Panc1 (cell line): Measurements from ENCODE around the gene ANKRD17. TPM values are rescaled to one million over a fixed set of nuclear protein-coding genes. Genes with fewer than 3 reads are reported as not detected.

Source experiments
- ATAC-seq: fragments of 200-7000 bp; cut with Tn5 transposase; 2 replicates; pipeline ENCODE4 v1.9.1; 2020; ENCODE audit warnings: mild to moderate bottlenecking, moderate library complexity
- BruUV-seq: library from RNA; stranded (reverse); fragments of 400-500 nt; replicated peaks from 2 replicates; lab custom pipeline; 2021; lab: Mats Ljungman, UMichigan
- CTCF ChIA-PET: fragments of 300-600 bp; sonication (Branson Sonifier 250); formaldehyde crosslinking; loops from one replicate; lab custom pipeline; 2022; ENCODE audit warnings: antibody characterized with exemption; lab: Charles Lee
- POLR2A ChIA-PET: fragments of 300-600 bp; sonication (Branson Sonifier 250); formaldehyde crosslinking; loops from one replicate; lab custom pipeline; 2022; ENCODE audit warnings: antibody characterized with exemption; lab: Charles Lee
- DNase-seq: peaks from one replicate; pipeline ENCODE4 v3.0.0-alpha.2; 2010; ENCODE audit warnings: low read depth, low spot score
- H3K27ac ChIP-seq: 2 replicates; pipeline ENCODE4 v1.5.1; 2011; ENCODE audit warnings: mild to moderate bottlenecking, low read length, inconsistent platforms
- H3K27me3 ChIP-seq: fragments of 200-500 bp; sonication (Bioruptor generic); 2 replicates; pipeline ENCODE4 v1.6.0; 2014; ENCODE audit warnings: low read length, inconsistent platforms; ENCODE audit not compliant: control insufficient read depth, insufficient read depth
- H3K36me3 ChIP-seq: fragments of 200-500 bp; sonication (Bioruptor generic); 2 replicates; pipeline ENCODE4 v1.5.1; 2014; ENCODE audit warnings: inconsistent platforms, mild to moderate bottlenecking, low read length, moderate library complexity; ENCODE audit not compliant: control insufficient read depth, insufficient read depth
- H3K4me1 ChIP-seq: 2 replicates; pipeline ENCODE4 v1.5.1; 2011; ENCODE audit warnings: inconsistent platforms, mild to moderate bottlenecking, low read length, moderate library complexity; ENCODE audit not compliant: control insufficient read depth, insufficient read depth
- H3K4me3 ChIP-seq, 2 experiments: 2 replicates each; pipeline ENCODE4 v1.5.1; 2011 to 2012; ENCODE audit warnings: low read depth in 2 of 2, low read length in 2 of 2, mild to moderate bottlenecking in 2 of 2, inconsistent platforms in 1 of 2, moderate library complexity in 1 of 2
- H3K9me3 ChIP-seq: fragments of 200-500 bp; sonication (Bioruptor generic); 2 replicates; pipeline ENCODE4 v1.5.1; 2014; ENCODE audit warnings: low read depth, mild to moderate bottlenecking, inconsistent platforms, low read length, moderate library complexity; ENCODE audit not compliant: control insufficient read depth, insufficient read depth
- POLR2AphosphoS5 ChIP-seq: IDR thresholded peaks from 2 replicates; pipeline ENCODE4 v1.6.1; 2012; ENCODE audit warnings: mild to moderate bottlenecking, low read depth, low read length, moderate library complexity
- SIN3A ChIP-seq: IDR thresholded peaks from 2 replicates; pipeline ENCODE4 v1.6.1; 2012; ENCODE audit warnings: low read depth, mild to moderate bottlenecking, low read length, moderate library complexity, borderline replicate concordance; ENCODE audit not compliant: insufficient read depth
- TCF7L2 ChIP-seq: IDR thresholded peaks from 2 replicates; pipeline ENCODE4 v1.6.1; 2011; ENCODE audit warnings: mild to moderate bottlenecking, low read depth, low read length, inconsistent platforms
- in situ Hi-C: cut with HindIII; loops from 2 replicates; pipeline ENCODE4 v1.10.0; 2016; ENCODE audit warnings: low sequenced_read_pairs, low pct_unique_long_range_greater_than_20kb
- intact Hi-C: fragments of 100-400 bp; cut with micrococcal nuclease; formaldehyde crosslinking; loops from one replicate; pipeline ENCODE4 v1.10.0; 2022; ENCODE audit not compliant: unreplicated experiment
- total RNA-seq: library from RNA; stranded (reverse); gene quantifications from one replicate; pipeline ENCODE4 v1.2.1, GENCODE V29; 2021; ENCODE audit not compliant: unreplicated experiment
- TF ChIP-seq, protein P1 (sequence below), 2 experiments: IDR thresholded peaks; 2 replicates each; pipeline ENCODE4 v1.6.1; 2011 to 2012; ENCODE audit warnings: low read depth in 2 of 2, control low read depth in 1 of 2, low read length in 1 of 2, mild to moderate bottlenecking in 1 of 2, moderate library complexity in 1 of 2; ENCODE audit not compliant: insufficient read depth in 1 of 2
- TF ChIP-seq, protein P2 (sequence below): fragments of 450-650 bp; IDR thresholded peaks from 2 replicates; pipeline ENCODE4 v1.5.1; 2017; ENCODE audit warnings: mild to moderate bottlenecking

Gene ANKRD17
- total RNA-seq, 1 experiment from 2014 or later = 38.5 TPM

DNA sequence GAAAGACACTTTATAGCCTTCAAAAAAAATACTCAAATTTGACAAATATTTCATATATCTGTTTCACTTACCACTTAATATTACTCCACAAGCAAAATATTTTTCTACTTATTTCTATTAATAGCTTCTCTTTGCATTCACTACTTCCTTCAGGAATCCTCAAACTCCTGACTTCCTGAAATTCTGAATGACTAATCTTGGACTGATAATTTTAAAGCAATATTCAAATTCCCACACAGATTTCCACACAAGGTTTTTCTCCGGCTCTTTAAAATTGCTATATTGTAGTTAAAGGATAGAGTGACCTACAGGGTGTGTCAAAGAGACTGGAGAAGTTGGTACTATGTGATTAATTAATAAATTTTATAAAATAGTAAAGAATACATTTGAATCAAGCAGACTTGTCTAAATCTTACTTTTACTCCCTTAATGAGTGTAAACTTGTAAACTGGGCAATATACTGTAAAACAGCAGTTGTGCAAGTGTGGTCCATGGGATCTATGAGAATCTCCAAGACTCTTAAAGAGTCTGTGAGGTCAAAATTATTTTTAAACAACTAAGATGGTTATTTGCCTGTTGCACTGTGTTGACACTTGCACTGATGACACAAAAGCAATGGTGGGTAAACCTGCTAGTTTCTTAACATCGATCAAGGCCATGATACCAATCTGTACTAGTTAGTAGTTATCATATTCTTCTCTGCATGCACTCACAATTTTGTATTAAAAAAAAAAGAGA, 44.5 kb downstream of the ANKRD17 start:
- intact Hi-C loops = no loop called here
- BruUV-seq = no TSS peak

DNA sequence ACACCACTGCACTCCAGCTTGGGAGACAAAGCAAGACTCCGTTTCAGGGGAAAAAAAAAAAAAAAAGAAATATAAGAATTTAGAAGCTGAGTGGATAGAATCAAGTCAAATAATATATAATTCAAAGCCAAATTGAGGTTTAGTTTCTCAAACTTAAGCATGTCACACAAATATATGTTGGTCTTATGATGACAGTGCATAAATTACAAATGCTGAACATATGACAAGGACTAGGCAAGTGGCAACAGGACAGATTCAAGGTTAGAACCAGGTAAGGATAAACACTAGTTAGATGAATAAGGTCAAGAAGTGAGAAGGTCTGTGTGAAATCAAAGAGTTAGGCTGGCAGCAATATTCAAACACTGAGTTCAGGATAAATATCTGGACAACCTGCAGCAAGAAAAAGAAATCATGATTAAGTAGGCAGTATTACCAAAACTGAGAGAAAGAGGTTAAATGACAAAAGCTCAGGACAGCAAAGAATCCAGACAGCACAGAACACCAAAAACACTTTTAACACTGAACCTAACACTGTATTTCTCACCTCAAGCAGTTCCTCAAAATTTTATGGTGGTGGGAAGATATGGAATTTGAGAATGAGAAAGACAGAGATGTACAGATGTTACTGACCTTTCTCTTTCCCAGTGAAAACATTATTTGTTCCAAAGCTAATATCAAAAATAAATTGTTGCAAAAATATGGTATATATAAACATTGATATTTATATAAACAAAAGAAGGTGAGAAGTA, 45.4 kb downstream of the ANKRD17 start:
- ChIA-PET POLR2A (no interaction called here), CTCF (no interaction called here)
- Histone ChIP-seq H3K9me3 (no peaks in the 10 kb centered on the region), H3K27me3 (no peaks in the 10 kb centered on the region), H3K36me3 (no peaks in the 10 kb centered on the region; the same call in 1 of the 2 replicates), H3K4me1 (no peaks in the 10 kb centered on the region), H3K27ac (no peak overlapping the region), H3K4me3 (no peak overlapping the region)
- intact Hi-C loops = no loop called here
- in situ Hi-C loops = no loop called here
- TF ChIP-seq, protein P1, sequence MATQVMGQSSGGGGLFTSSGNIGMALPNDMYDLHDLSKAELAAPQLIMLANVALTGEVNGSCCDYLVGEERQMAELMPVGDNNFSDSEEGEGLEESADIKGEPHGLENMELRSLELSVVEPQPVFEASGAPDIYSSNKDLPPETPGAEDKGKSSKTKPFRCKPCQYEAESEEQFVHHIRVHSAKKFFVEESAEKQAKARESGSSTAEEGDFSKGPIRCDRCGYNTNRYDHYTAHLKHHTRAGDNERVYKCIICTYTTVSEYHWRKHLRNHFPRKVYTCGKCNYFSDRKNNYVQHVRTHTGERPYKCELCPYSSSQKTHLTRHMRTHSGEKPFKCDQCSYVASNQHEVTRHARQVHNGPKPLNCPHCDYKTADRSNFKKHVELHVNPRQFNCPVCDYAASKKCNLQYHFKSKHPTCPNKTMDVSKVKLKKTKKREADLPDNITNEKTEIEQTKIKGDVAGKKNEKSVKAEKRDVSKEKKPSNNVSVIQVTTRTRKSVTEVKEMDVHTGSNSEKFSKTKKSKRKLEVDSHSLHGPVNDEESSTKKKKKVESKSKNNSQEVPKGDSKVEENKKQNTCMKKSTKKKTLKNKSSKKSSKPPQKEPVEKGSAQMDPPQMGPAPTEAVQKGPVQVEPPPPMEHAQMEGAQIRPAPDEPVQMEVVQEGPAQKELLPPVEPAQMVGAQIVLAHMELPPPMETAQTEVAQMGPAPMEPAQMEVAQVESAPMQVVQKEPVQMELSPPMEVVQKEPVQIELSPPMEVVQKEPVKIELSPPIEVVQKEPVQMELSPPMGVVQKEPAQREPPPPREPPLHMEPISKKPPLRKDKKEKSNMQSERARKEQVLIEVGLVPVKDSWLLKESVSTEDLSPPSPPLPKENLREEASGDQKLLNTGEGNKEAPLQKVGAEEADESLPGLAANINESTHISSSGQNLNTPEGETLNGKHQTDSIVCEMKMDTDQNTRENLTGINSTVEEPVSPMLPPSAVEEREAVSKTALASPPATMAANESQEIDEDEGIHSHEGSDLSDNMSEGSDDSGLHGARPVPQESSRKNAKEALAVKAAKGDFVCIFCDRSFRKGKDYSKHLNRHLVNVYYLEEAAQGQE (IDR thresholded peaks at IDR 0.05; ENCODE audit: insufficient read depth in 1 of 2, low read depth in 2 of 2, low read length in 1 of 2) = no peak
- TF ChIP-seq, protein P2, sequence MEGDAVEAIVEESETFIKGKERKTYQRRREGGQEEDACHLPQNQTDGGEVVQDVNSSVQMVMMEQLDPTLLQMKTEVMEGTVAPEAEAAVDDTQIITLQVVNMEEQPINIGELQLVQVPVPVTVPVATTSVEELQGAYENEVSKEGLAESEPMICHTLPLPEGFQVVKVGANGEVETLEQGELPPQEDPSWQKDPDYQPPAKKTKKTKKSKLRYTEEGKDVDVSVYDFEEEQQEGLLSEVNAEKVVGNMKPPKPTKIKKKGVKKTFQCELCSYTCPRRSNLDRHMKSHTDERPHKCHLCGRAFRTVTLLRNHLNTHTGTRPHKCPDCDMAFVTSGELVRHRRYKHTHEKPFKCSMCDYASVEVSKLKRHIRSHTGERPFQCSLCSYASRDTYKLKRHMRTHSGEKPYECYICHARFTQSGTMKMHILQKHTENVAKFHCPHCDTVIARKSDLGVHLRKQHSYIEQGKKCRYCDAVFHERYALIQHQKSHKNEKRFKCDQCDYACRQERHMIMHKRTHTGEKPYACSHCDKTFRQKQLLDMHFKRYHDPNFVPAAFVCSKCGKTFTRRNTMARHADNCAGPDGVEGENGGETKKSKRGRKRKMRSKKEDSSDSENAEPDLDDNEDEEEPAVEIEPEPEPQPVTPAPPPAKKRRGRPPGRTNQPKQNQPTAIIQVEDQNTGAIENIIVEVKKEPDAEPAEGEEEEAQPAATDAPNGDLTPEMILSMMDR = no peak
- BruUV-seq = no TSS peak
- ATAC-seq = no peak
- DNase-seq = no peak

More for the DNA sequence above, 44.5 kb downstream of the ANKRD17 start:
- CTCF ChIA-PET = no interaction called here
- no peak for DNase-seq
- Histone ChIP-seq H3K9me3 (no peaks in the 10 kb centered on the region), H3K4me1 (no peaks in the 10 kb centered on the region), H3K4me3 (no peak overlapping the region), H3K27ac (no peak overlapping the region), H3K36me3 (no peaks in the 10 kb centered on the region; the same call in 1 of the 2 replicates), H3K27me3 (no peaks in the 10 kb centered on the region)
- POLR2A ChIA-PET = no interaction called here
- in situ Hi-C loops = no loop called here
- TF ChIP-seq, protein P1 (IDR thresholded peaks at IDR 0.05; ENCODE audit: insufficient read depth in 1 of 2, low read depth in 2 of 2, low read length in 1 of 2) = no peak
- no peak for TF ChIP-seq SIN3A
- TF ChIP-seq POLR2AphosphoS5 = no peak
- TF ChIP-seq, protein P2 = no peak
- no peak for TF ChIP-seq TCF7L2
- no peak for ATAC-seq
